OCI-LY1 (cell line): ENCODE data around the gene ANKRD13C.
"Not testable (repeated sequence)": the region's sequence is repeated elsewhere in the genome, so short reads cannot be mapped to it uniquely, and the experiment has no call there.

Experiments used
- H2AFZ ChIP-seq: fragments of 200-600 bp; sonication (generic), shearing (Covaris generic); 2 replicates; pipeline ENCODE4 v1.6.0; 2014; ENCODE audit warnings: antibody characterized with exemption, mild to moderate bottlenecking, low read length
- H3F3A ChIP-seq: fragments of 200-600 bp; sonication (generic), shearing (Covaris generic); 2 replicates; pipeline ENCODE4 v1.6.0; 2014; ENCODE audit warnings: mild to moderate bottlenecking, antibody characterized with exemption, low read length, moderate library complexity; ENCODE audit not compliant: insufficient read depth
- H3K27ac ChIP-seq: fragments of 200-600 bp; sonication (generic); 2 replicates; pipeline ENCODE4 v1.5.1; 2014; ENCODE audit warnings: low read length, mixed run types, mild to moderate bottlenecking, low read depth; ENCODE audit not compliant: poor library complexity, severe bottlenecking
- H3K27me3 ChIP-seq: fragments of 200-600 bp; sonication (generic); 2 replicates; pipeline ENCODE4 v1.6.0; 2014; ENCODE audit warnings: antibody characterized with exemption, mild to moderate bottlenecking, low read length, moderate library complexity; ENCODE audit not compliant: insufficient read depth
- H3K36me3 ChIP-seq: fragments of 200-600 bp; sonication (generic); 2 replicates; pipeline ENCODE4 v1.6.1; 2014; ENCODE audit warnings: mild to moderate bottlenecking, antibody characterized with exemption, low read length, moderate library complexity, mixed read lengths; ENCODE audit not compliant: insufficient read depth
- H3K4me1 ChIP-seq: fragments of 200-600 bp; sonication (generic); 2 replicates; pipeline ENCODE4 v1.5.1; 2014; ENCODE audit warnings: mild to moderate bottlenecking, low read length, moderate library complexity; ENCODE audit not compliant: insufficient read depth, severe bottlenecking
- H3K4me2 ChIP-seq: fragments of 200-600 bp; sonication (generic), shearing (Covaris generic); 2 replicates; pipeline ENCODE4 v1.6.1; 2014; ENCODE audit warnings: low read length
- H3K4me3 ChIP-seq: fragments of 200-600 bp; sonication (generic); 2 replicates; pipeline ENCODE4 v1.5.1; 2014; ENCODE audit warnings: low read length, low read depth, mild to moderate bottlenecking, mixed read lengths; ENCODE audit not compliant: poor library complexity, severe bottlenecking
- H3K79me2 ChIP-seq: fragments of 200-600 bp; shearing (Covaris generic); 2 replicates; pipeline ENCODE4 v1.6.1; 2016; ENCODE audit warnings: mixed run types, low read length, mixed read lengths; ENCODE audit not compliant: insufficient read depth
- H3K9ac ChIP-seq: fragments of 200-600 bp; sonication (generic), shearing (Covaris generic); 2 replicates; pipeline ENCODE4 v1.6.1; 2014; ENCODE audit warnings: mild to moderate bottlenecking, low read length, mixed read lengths
- H3K9me2 ChIP-seq: fragments of 200-600 bp; sonication (generic), shearing (Covaris generic); 2 replicates; pipeline ENCODE4 v1.6.1; 2014; ENCODE audit warnings: low read depth, mild to moderate bottlenecking, low read length, mixed read lengths
- H3K9me3 ChIP-seq: fragments of 200-600 bp; shearing (Covaris generic); 2 replicates; pipeline ENCODE4 v1.6.1; 2014; ENCODE audit warnings: low read length, mixed read lengths
- H4K20me1 ChIP-seq: fragments of 200-600 bp; sonication (generic), shearing (Covaris generic); 2 replicates; pipeline ENCODE4 v1.6.0; 2016; ENCODE audit warnings: mild to moderate bottlenecking, low read length; ENCODE audit not compliant: insufficient read depth
- CTCF ChIP-seq: fragments of 200-600 bp; sonication (generic), shearing (Covaris generic); IDR thresholded peaks from 2 replicates; pipeline ENCODE4 v1.5.1; 2017; ENCODE audit warnings: mild to moderate bottlenecking, antibody characterized with exemption, low read length, moderate library complexity, mixed read lengths
- EZH2 ChIP-seq: fragments of 200-600 bp; sonication (generic), shearing (Covaris generic); IDR thresholded peaks from 2 replicates; pipeline ENCODE4 v1.8.0; 2017; ENCODE audit warnings: borderline replicate concordance, mixed run types, mild to moderate bottlenecking, antibody characterized with exemption, low read length, moderate library complexity, mixed read lengths

The ANKRD13C gene

GRCh38 chr1:70355111-70355407 is 537 bp upstream of the ANKRD13C start:
- Histone ChIP-seq H3K4me1 (peaks cover 37% of the 10 kb centered on the region), H3K79me2 (peaks cover 39% of the 10 kb centered on the region), H3F3A (no peaks in the 10 kb centered on the region)

GRCh38 chr1:70353601-70354331 is 756 bp downstream of the ANKRD13C start:
- Histone ChIP-seq H3K79me2 (peaks cover 52% of the 10 kb centered on the region), H3F3A (no peaks in the 10 kb centered on the region), H3K4me2 (peak overlapping the region; percentile 70), H2AFZ (no peak overlapping the region), H3K27me3 (no peaks in the 10 kb centered on the region), H3K36me3 (peaks cover 9% of the 10 kb centered on the region; the same call in 1 of the 2 replicates), H4K20me1 (no peaks in the 10 kb centered on the region), H3K27ac (peak overlapping the region; percentile 83), H3K4me3 (peak overlapping the region; percentile 96), H3K9me3 (no peaks in the 10 kb centered on the region), H3K4me1 (peaks cover 46% of the 10 kb centered on the region), H3K9ac (peak overlapping the region; percentile 92), H3K9me2 (no peaks in the 10 kb centered on the region)
- no peak for TF ChIP-seq CTCF
- no peak for TF ChIP-seq EZH2

More at GRCh38 chr1:70355111-70355407, 537 bp upstream of the ANKRD13C start:
- Histone ChIP-seq H3K9me2 (no peaks in the 10 kb centered on the region), H3K27me3 (no peaks in the 10 kb centered on the region), H4K20me1 (no peaks in the 10 kb centered on the region), H3K27ac (peak overlapping the region; percentile 83), H2AFZ (peak overlapping the region; percentile 27; the same call in 1 of the 2 replicates), H3K36me3 (peaks cover 9% of the 10 kb centered on the region; the same call in 1 of the 2 replicates), H3K4me3 (peak overlapping the region; percentile 96), H3K4me2 (peak overlapping the region; percentile 70), H3K9ac (peak overlapping the region; percentile 92), H3K9me3 (no peaks in the 10 kb centered on the region)
- no peak for TF ChIP-seq EZH2
- no peak for TF ChIP-seq CTCF

- no peaks in the 10 kb centered on the region for H3K27me3 ChIP-seq
- H3K9me2 ChIP-seq = no peaks in the 10 kb centered on the region
- TF ChIP-seq EZH2 (no peak), CTCF (no peak)
- no peak overlapping the region for H2AFZ ChIP-seq
- peak overlapping the region; percentile 96 for H3K4me3 ChIP-seq
- no peaks in the 10 kb centered on the region for H4K20me1 ChIP-seq
- H3K4me2 ChIP-seq = peak overlapping the region; percentile 70
- H3K27ac ChIP-seq = peak overlapping the region; percentile 83
- peaks cover 50% of the 10 kb centered on the region for H3K4me1 ChIP-seq
- H3K9me3 ChIP-seq = no peaks in the 10 kb centered on the region
- peak overlapping the region; percentile 92 for H3K9ac ChIP-seq
- H3K79me2 ChIP-seq = peaks cover 59% of the 10 kb centered on the region
- H3F3A ChIP-seq = no peaks in the 10 kb centered on the region
- peaks cover 9% of the 10 kb centered on the region; the same call in 1 of the 2 replicates for H3K36me3 ChIP-seq
These were observed 1.5 kb downstream of the ANKRD13C start for GRCh38 chr1:70353044-70353443.

- not testable (repeated sequence) for H3F3A ChIP-seq, H3K27ac ChIP-seq, H3K4me3 ChIP-seq, H3K9ac ChIP-seq, H3K9me3 ChIP-seq, H3K9me2 ChIP-seq, H3K27me3 ChIP-seq, H3K4me2 ChIP-seq, H4K20me1 ChIP-seq, H2AFZ ChIP-seq
- H3K4me1 ChIP-seq = peaks cover 39% of the 10 kb centered on the region
- peaks cover 16% of the 10 kb centered on the region for H3K36me3 ChIP-seq
- peaks cover 90% of the 10 kb centered on the region for H3K79me2 ChIP-seq
These were observed 4.7 kb downstream of the ANKRD13C start for GRCh38 chr1:70349799-70350198.
